Measurements from ENCODE around the gene PLXDC1.

- TF ChIP-seq ZC3H10 (CRISPR knock-in tag; IDR thresholded peaks at IDR 0.05) (no peak), BACH2 (CRISPR knock-in tag; IDR thresholded peaks at IDR 0.05; ENCODE audit: borderline replicate concordance) (no peak)
Observed at GRCh38 chr17:39151150-39151942, at the start of gene PLXDC1.

All from SK-N-SH treated with all-trans-retinoic acid at 6 μM for 48 hours (cell line).